HG02981 (cell line): ENCODE data around the gene C14orf180.

ENCODE experiments used
- ATAC-seq: cut with Tn5 transposase; IDR thresholded peaks from one replicate; pipeline ENCODE4 v1.9.1; 2021; ENCODE audit warnings: mild to moderate bottlenecking, moderate library complexity; ENCODE audit not compliant: unreplicated experiment

C14orf180 gene

GRCh38 chr14:104560586-104560945 is 19.0 kb upstream of the C14orf180 start:
- no peak for ATAC-seq

- no peak for ATAC-seq
Observed at GRCh38 chr14:104561124-104561557, 18.4 kb upstream of the C14orf180 start.

GRCh38 chr14:104561632-104562495 is 17.7 kb upstream of the C14orf180 start:
- no peak for ATAC-seq

DNA sequence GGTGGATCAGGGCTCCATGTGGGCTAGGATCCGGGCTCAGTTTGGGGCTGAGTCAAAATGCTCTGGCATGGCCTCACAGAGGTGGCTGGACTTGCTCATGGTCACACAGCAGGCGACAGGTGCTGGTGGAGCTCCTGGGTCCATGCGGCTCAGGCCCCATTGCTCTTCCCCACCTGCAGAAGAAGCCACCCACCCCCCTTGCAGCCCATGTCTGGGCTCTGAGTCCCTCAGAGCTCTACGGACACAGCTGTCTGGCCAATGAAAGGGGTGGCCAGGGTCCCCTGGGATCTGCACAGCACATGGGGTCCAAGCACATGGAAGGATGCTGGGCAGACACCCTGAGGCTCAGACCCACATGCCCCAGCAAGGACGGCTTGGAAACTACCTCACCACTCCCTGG is 17.0 kb upstream of the C14orf180 start:
- ATAC-seq = no peak

DNA sequence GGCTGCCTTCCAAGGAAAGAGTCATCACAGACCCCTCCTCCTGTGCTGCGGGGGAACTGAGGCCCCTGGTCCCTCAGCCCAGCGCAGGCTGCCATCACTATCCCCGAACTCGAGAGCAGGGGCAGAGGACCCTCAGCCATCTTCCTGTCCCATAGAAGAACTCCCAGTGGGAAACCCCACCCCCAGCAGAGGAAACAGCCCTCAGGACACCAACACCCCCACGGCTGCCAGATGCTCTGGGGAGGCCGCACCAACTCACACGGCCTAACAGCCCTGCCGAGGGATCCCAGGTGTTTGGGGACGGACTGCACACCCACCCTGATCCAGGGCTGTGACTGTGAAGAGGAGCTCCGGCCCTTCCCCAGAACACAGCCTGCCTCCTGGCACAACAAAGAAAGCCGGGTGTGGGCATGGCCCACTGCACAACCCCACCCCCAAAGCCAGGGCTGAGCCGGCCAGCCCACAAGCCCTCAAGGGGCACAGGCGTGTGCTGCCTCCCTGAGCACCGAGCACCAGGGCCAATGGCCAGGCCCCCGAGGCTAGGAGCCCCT is 16.3 kb upstream of the C14orf180 start:
- ATAC-seq = no peak

- ATAC-seq = no peak
Observed at GRCh38 chr14:104563742-104564615, 15.6 kb upstream of the C14orf180 start.

GRCh38 chr14:104564744-104565679 is 14.6 kb upstream of the C14orf180 start:
- no peak for ATAC-seq

DNA sequence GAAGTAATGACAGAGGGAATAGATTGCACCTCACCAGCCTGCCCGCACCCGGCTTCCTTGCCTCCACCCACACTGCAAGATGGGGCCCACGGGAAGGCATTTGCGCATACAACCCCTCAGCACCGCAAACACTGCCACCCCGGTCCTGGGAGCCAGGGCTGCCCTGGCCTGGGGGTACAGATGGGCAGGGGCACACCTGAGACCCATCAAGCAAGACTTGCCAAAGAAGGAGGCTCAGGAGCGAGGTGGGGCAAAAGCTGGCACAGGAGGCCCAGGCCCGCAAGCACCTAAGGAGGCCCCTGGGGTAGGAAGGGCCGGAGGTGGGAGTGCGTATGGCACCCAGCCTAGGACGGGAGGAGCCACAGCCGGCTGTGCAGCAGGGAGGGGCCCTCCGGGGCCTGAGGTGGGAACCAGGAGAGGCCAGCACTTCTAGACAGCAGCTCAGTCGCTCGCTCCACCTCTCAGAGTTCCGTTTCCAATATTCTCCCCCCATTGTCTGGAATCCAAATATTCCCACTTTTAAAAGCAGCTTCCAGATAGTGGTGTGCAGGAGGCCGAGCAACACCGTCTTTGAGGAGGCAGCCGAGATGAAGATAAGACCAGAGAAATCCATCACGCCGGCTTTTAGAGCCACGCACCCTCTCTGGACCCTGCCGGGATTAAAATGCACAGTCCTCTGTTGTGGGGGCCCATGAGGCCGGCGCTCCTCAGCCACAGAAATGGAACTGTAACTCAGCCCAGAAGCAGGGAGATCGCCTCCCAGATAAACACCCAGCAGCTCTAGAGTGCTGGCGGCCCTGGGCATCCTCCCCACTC is 12.2 kb upstream of the C14orf180 start:
- no peak for ATAC-seq

DNA sequence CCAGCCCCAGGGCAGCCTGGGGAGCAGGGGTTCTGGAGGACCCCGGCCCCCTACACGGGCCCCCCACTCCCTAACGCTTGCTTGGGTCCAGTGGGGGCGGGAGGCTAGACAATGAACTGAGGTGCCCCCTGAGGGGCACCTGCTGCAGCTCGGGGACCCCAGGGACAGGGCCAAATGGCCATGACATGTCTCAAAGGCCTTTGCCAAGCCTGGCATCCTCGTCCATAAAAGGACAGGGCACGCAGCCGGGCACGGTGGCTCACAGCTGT is 11.7 kb upstream of the C14orf180 start:
- ATAC-seq = no peak

- ATAC-seq = no peak
Observed at GRCh38 chr14:104568620-104569019, 10.9 kb upstream of the C14orf180 start.

DNA sequence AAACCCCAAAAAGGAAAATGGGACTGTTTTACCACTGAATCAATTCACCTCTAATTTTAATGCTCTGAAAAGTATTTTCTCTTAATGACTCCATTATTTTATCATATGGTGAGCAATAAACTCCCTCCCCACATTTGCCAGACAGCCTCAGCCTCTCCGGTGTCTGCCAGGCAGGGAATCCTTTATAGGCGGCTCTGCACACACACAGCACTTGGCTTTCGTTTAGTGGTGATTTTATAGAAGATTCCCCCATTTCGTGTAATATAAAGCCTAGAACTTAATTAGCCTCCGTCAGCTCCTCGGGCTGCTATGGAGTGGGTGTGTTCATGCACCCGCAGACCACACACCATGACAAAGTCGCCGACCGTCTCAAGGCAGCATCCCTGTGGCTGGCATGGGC is 10.1 kb upstream of the C14orf180 start:
- no peak for ATAC-seq

- no peak for ATAC-seq
Observed at GRCh38 chr14:104571246-104571645, 8.3 kb upstream of the C14orf180 start.

DNA sequence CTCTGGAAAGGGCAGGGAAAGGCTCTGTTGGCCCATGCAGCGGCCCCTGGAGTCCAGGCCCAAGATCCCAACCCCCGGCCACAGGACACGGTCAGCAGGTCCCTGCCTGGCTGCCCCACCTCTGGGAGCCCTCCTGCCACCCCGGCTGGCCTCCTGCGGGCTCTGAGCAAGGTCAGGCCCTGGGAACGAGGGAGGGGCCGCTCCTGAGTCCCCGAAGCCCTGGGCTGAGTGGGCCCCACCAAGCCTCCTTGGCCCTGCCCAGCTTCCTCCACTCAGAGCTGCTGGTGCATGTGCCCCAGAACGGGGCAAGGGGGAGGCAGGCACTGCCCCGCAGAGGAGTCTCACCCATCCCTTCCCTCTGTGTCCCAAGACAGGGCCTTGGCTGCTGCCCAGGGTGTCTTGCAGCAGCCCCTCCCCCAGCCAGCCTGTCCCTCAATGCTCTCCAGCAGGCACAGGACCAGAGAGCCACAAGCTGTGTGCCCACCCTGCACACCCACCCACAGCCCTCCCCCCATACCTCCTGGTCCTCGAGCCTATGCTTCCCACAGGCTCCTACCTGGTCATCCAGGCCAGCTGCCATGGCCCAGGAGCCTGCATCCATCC is 7.4 kb upstream of the C14orf180 start:
- no peak for ATAC-seq

GRCh38 chr14:104572668-104573067 is 6.9 kb upstream of the C14orf180 start:
- no peak for ATAC-seq

DNA sequence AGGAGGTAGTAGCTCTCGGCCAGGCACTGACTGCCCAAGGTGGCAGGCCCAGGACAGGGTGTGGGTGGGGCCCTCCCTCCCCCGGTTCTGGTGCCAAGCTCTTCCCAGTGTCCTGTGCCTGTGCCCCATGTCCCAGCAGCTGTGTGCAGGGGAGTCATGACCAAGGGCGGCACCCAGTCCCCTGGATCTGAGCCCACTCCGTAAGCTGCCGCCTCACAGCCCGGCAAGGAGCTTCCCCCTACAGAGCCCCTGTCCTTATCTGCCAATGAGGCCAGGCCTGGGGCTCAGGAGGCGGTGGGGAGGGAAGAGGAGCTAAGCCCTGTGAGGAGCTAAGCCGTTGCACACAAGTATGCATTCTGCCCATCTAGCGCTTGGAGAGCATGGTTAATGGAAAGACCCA is 5.6 kb upstream of the C14orf180 start:
- no peak for ATAC-seq

GRCh38 chr14:104574536-104574935 is 5.0 kb upstream of the C14orf180 start:
- no peak for ATAC-seq

GRCh38 chr14:104574978-104575583 is 4.5 kb upstream of the C14orf180 start:
- no peak for ATAC-seq

DNA sequence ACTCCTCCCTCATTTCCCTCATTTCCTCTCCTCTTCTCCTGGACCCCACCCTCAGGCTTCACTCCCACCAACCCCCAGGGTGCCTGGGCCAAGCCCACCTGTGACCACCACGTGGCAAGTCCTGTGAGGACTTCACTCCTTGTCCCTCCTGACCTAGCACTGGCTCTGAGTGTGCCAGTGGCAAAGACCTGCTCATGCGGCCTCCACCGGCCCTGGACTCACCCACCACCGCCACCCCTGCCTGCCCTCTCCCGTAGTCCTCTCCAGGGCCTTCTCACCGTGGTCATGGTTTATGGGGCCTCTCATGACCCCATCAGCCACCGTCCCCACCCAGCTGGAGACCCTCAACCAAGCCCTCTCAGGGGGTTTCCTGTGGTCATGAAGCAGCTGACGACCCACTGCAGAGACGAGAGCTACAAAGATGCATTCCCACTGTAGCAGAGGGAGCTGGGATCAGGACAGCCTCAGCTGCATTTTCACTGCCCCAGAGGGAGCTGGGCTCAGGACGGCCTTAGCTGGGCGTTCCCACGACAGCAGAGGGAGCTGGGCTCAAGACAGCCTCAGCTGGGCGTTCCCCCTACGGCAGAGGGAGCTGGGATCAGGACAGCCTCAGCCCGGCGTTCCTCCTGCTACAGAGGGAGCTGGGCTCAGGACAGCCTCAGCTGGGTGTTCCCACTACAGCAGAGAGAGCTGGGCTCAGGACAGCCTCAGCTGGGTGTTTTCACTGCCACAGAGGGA is 3.2 kb upstream of the C14orf180 start:
- ATAC-seq = no peak

DNA sequence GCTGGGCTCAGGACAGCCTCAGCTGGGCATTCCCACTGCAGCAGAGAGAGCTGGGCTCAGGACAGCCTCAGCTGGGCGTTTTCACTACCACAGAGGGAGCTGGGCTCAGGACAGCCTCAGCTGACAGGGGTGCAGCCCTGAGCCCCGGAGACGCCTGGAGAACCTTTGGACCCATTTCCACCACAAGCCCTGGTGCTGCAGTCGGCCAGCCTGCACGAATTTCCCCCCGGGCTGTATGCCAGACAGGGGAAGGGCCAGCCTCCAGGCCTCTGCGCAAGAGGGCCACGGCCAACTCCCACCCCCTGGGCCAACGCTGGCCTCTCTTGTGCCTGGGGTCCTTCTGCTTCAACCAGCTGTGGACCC is 2.6 kb upstream of the C14orf180 start:
- ATAC-seq = no peak
